Panc1 (cell line): ENCODE measurements around the gene BAHCC1.

Experiments used
- CTCF ChIP-seq: fragments of 450-650 bp; IDR thresholded peaks from 2 replicates; pipeline ENCODE4 v1.5.1; 2017; ENCODE audit warnings: mild to moderate bottlenecking
- POLR2AphosphoS5 ChIP-seq: IDR thresholded peaks from 2 replicates; pipeline ENCODE4 v1.6.1; 2012; ENCODE audit warnings: mild to moderate bottlenecking, low read depth, low read length, moderate library complexity
- SIN3A ChIP-seq: IDR thresholded peaks from 2 replicates; pipeline ENCODE4 v1.6.1; 2012; ENCODE audit warnings: low read depth, mild to moderate bottlenecking, low read length, moderate library complexity, borderline replicate concordance; ENCODE audit not compliant: insufficient read depth
- TCF7L2 ChIP-seq: IDR thresholded peaks from 2 replicates; pipeline ENCODE4 v1.6.1; 2011; ENCODE audit warnings: mild to moderate bottlenecking, low read depth, low read length, inconsistent platforms

GRCh38 chr17:81428516-81428915, 33.3 kb downstream of the BAHCC1 start:
- TF ChIP-seq TCF7L2 (no peak), SIN3A (no peak), POLR2AphosphoS5 (no peak), CTCF (no peak)
